ENCODE data around the gene WDR43. TPM values are rescaled to one million over a fixed set of nuclear protein-coding genes. Genes with fewer than 3 reads are reported as not detected.

The WDR43 gene
- total RNA-seq, 1 experiment from 2014 or later: 134 TPM

- ChIA-PET POLR2A (ENCODE audit: unreplicated experiment) (no interaction called here), CTCF (no interaction called here)
- Histone ChIP-seq H3K9ac (ENCODE audit: low read length) (no peak overlapping the region), H3K4me2 (ENCODE audit: low read length) (peak overlapping the region; percentile 93), H3K36me3 (ENCODE audit: low read depth, low read length) (peaks cover 38% of the 10 kb centered on the region), H2AFZ (ENCODE audit: low read length) (no peak overlapping the region), H3K4me1 (ENCODE audit: insufficient read depth, low read length) (peaks cover 31% of the 10 kb centered on the region), H3K27ac (ENCODE audit: low read length) (no peak overlapping the region), H3K79me2 (ENCODE audit: low read length) (peaks cover 87% of the 10 kb centered on the region), H4K20me1 (ENCODE audit: low read length) (peaks cover 74% of the 10 kb centered on the region), H3F3A (ENCODE audit: low read length, unreplicated experiment) (peaks cover 7% of the 10 kb centered on the region), H3K4me3 (ENCODE audit: low read length) (peak overlapping the region; percentile 92), H3K9me3 (ENCODE audit: low read length) (no peaks in the 10 kb centered on the region), H3K27me3 (ENCODE audit: low read length) (no peaks in the 10 kb centered on the region), H3K9me2 (replicated peaks; ENCODE audit: low read length) (no peaks in the 10 kb centered on the region)
- intact Hi-C loops (cut with micrococcal nuclease): no loop called here
- TF ChIP-seq EZH2 (IDR thresholded peaks at IDR 0.05; ENCODE audit: low read length, unreplicated experiment): no peak
- TF ChIP-seq, protein P1, sequence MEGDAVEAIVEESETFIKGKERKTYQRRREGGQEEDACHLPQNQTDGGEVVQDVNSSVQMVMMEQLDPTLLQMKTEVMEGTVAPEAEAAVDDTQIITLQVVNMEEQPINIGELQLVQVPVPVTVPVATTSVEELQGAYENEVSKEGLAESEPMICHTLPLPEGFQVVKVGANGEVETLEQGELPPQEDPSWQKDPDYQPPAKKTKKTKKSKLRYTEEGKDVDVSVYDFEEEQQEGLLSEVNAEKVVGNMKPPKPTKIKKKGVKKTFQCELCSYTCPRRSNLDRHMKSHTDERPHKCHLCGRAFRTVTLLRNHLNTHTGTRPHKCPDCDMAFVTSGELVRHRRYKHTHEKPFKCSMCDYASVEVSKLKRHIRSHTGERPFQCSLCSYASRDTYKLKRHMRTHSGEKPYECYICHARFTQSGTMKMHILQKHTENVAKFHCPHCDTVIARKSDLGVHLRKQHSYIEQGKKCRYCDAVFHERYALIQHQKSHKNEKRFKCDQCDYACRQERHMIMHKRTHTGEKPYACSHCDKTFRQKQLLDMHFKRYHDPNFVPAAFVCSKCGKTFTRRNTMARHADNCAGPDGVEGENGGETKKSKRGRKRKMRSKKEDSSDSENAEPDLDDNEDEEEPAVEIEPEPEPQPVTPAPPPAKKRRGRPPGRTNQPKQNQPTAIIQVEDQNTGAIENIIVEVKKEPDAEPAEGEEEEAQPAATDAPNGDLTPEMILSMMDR (conservative IDR thresholded peaks at IDR 0.05; ENCODE audit: low read depth, low read length): no peak
- no peak for TF ChIP-seq EZH2phosphoT487 (IDR thresholded peaks at IDR 0.05; ENCODE audit: borderline replicate concordance, low read length)
- DNase-seq (no peak), ATAC-seq (no peak)
- no TSS peak for BruUV-seq (replicated peaks)
Observed at GRCh38 chr2:28898048-28898447, 3.6 kb downstream of the WDR43 start.

DNA sequence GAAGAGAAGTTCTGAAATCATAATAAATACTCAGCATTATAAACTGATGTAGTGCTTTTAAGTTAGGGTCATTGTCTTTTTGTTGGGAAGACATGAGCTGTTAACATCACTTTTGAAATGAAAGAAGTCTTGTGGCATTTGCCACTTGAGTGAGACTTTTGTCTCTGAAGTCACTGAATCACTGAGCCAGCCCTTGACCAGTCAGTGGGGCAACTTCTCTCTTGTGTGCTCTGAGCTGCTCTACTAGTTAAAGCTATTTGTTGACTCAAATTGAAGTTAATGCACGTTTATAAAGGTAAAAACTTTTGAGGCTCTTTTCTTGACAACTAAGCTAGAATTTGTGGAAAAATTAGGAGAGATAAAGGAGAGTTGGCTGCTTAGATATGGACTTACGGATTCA lies 6.7 kb downstream of the WDR43 start:
- no TSS peak for BruUV-seq (replicated peaks)
- peaks cover 97% of the 10 kb centered on the region for H4K20me1 ChIP-seq (ENCODE audit: low read length)
- peaks cover 57% of the 10 kb centered on the region for H3K36me3 ChIP-seq (ENCODE audit: low read depth, low read length)
- DNase-seq (no peak), ATAC-seq (no peak)
- intact Hi-C loops (cut with micrococcal nuclease): loop anchor here (5.0 kb wide), 1 partner anchor 44 kb away; no protein-coding TSS in a partner anchor
- H3K9ac ChIP-seq (ENCODE audit: low read length): no peak overlapping the region
- TF ChIP-seq EZH2 (IDR thresholded peaks at IDR 0.05; ENCODE audit: low read length, unreplicated experiment) (no peak), EZH2phosphoT487 (IDR thresholded peaks at IDR 0.05; ENCODE audit: borderline replicate concordance, low read length) (no peak)
- TF ChIP-seq, protein P1 (conservative IDR thresholded peaks at IDR 0.05; ENCODE audit: low read depth, low read length): no peak
- H3K4me3 ChIP-seq (ENCODE audit: low read length): no peak overlapping the region
- H3F3A ChIP-seq (ENCODE audit: low read length, unreplicated experiment): peaks cover 13% of the 10 kb centered on the region
- H3K9me2 ChIP-seq (replicated peaks; ENCODE audit: low read length): no peaks in the 10 kb centered on the region
- no peaks in the 10 kb centered on the region for H3K9me3 ChIP-seq (ENCODE audit: low read length)
- no peak overlapping the region for H3K27ac ChIP-seq (ENCODE audit: low read length)
- ChIA-PET CTCF (no interaction called here), POLR2A (ENCODE audit: unreplicated experiment) (no interaction called here)
- no peak overlapping the region for H3K4me2 ChIP-seq (ENCODE audit: low read length)
- no peaks in the 10 kb centered on the region for H3K27me3 ChIP-seq (ENCODE audit: low read length)
- peaks cover 49% of the 10 kb centered on the region for H3K4me1 ChIP-seq (ENCODE audit: insufficient read depth, low read length)
- H2AFZ ChIP-seq (ENCODE audit: low read length): no peak overlapping the region
- peaks cover 100% of the 10 kb centered on the region for H3K79me2 ChIP-seq (ENCODE audit: low read length)

DNA sequence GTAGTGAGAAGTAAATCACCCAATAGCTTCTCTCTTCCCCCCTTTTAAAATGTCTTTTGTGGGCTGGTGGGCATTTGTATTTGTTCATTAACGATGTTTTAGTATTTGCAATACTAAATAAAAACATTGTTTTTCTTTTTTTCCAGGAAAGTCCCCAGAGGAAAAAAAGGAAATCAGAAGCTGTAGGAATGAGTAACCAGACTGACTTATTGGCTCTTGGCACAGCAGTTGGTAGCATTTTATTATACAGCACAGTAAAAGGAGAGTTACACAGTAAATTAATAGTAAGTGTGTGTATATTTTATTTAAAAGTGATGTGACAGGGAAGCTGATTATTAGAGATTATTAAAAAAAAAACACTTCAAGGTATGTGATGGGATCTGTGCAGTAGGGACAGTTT lies 7.4 kb downstream of the WDR43 start:
- H3K36me3 ChIP-seq (ENCODE audit: low read depth, low read length): peaks cover 57% of the 10 kb centered on the region
- ATAC-seq: no peak

More for the DNA sequence above, 7.4 kb downstream of the WDR43 start:
- no peak overlapping the region for H3K27ac ChIP-seq (ENCODE audit: low read length)
- H3K9me2 ChIP-seq (replicated peaks; ENCODE audit: low read length): no peaks in the 10 kb centered on the region
- no peaks in the 10 kb centered on the region for H3K9me3 ChIP-seq (ENCODE audit: low read length)
- intact Hi-C loops (cut with micrococcal nuclease): loop anchor here (5.0 kb wide), 1 partner anchor 45 kb away; no protein-coding TSS in a partner anchor
- DNase-seq: no peak
- H3K4me3 ChIP-seq (ENCODE audit: low read length): no peak overlapping the region
- no peaks in the 10 kb centered on the region for H3K27me3 ChIP-seq (ENCODE audit: low read length)
- peaks cover 14% of the 10 kb centered on the region for H3F3A ChIP-seq (ENCODE audit: low read length, unreplicated experiment)
- no peak overlapping the region for H2AFZ ChIP-seq (ENCODE audit: low read length)
- no peak overlapping the region for H3K4me2 ChIP-seq (ENCODE audit: low read length)
- no peak for TF ChIP-seq EZH2phosphoT487 (IDR thresholded peaks at IDR 0.05; ENCODE audit: borderline replicate concordance, low read length)
- no peak for TF ChIP-seq EZH2 (IDR thresholded peaks at IDR 0.05; ENCODE audit: low read length, unreplicated experiment)
- TF ChIP-seq, protein P1 (conservative IDR thresholded peaks at IDR 0.05; ENCODE audit: low read depth, low read length): no peak
- H4K20me1 ChIP-seq (ENCODE audit: low read length): peaks cover 97% of the 10 kb centered on the region
- ChIA-PET POLR2A (ENCODE audit: unreplicated experiment) (no interaction called here), CTCF (no interaction called here)
- no peak overlapping the region for H3K9ac ChIP-seq (ENCODE audit: low read length)
- H3K79me2 ChIP-seq (ENCODE audit: low read length): peaks cover 100% of the 10 kb centered on the region
- peaks cover 46% of the 10 kb centered on the region for H3K4me1 ChIP-seq (ENCODE audit: insufficient read depth, low read length)
- BruUV-seq (replicated peaks): no TSS peak

Data from PC-3 (cell line).